HG03139 (cell line): ENCODE measurements around the gene MED28.
A peak's percentile ranks its signal among the peaks of the same experiment; 100 is the strongest.

ENCODE experiments used
- ATAC-seq: cut with Tn5 transposase; IDR thresholded peaks from one replicate; pipeline ENCODE4 v1.9.1; 2021; ENCODE audit not compliant: unreplicated experiment

Gene MED28

DNA sequence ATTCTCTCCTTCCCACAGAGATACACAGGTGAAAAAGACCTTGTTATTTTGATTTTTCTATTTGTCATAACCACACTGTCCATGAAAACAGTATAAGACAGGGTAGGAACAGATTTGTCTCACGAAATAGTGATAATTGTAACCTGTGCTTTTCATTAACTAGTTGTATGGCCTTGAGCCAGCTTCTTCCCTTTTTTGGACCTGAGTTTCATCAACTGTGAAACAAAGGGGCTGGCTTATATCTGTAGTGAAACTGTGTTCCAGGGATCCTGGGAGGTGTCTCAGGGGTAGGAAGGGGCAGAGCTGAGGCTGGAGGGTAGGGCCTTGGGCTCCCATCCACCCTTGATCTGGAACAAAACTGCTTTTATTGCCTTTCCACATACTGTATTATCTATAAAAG, 50.9 kb downstream of the MED28 start:
- peak; percentile 30 for ATAC-seq

DNA sequence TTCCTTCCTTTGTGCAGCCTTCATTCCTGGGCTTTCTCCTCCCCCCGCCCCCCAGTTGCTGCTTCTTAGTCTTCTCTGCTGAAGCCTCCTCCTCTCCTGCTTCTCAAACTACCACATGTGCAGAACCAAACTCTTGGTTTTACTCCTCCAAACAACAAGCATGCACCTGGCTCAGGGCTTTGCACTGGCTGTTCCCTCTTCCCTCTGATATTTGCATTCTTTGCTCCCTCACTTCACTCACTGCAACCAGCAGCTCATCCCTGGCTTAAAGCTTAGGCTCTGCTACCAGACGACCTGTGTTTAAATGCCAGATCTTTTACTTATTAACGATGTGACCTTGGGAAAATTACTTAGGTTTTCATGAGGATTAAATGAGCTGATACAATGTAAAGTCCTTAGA, 51.4 kb downstream of the MED28 start:
- ATAC-seq, result no peak

DNA sequence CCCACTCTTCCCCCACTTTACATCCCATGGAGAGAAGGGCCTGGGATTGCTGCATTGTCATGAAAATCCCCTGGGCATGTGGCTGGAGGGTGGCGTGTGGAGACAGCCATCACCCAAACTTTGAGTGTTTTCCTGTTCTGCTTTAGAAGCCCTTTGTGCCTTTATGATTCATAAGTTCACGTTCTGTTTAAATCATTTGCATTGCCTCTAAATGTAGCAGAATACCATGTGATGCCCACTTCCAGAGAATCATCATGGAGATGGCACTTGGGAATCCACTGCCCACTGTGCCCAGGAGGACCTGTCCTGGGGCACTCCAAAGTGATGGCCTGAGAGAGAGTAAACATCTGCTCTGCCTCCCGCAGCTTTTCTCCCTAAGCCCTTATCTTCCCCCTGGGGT, 52.8 kb downstream of the MED28 start:
- ATAC-seq, result no peak

DNA sequence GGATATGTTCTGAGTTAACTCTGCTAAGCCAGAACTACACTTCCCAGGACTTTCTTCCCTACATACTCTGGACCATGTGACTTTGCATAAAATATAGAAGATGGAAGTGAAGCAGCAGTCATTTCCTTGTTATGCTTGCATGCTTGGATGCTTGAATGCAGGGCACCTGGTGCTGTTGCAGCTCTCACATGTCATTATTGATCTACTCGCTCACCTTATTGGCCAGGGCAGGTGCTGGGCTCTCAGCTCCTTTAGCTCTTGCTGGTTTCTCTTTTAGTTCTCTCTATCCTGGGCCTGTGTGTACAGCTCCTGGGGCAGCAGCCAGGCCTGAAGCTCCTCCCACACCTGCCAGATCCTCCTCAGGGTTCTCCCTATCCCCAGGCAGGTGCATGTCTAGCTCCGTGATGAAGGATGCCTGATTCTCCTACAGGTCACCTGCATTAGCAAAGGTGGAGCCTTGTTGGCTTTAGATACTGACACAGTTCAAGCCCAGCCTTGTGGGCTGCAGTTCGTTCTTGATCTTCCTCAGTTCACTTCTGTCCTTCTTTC, 53.3 kb downstream of the MED28 start:
- ATAC-seq, result no peak

DNA sequence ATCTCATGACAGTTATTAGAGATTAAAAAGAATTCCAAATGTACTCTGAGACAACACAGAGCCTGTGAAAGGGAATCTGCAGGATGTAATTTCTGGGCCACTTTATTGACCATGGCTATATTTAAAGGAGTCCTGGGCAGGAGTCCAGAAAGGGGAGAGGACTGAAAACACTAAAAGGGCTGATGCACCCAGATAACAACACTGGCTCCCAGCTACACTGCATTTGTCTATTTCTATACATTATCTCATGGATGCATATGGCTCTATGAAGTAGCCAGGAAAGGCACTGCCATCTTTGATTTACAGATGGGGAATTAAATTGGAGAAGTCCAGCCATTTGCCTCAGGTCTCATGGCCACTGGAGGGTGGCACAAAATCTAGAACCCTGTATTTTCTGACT, 56.0 kb downstream of the MED28 start:
- no peak for ATAC-seq

DNA sequence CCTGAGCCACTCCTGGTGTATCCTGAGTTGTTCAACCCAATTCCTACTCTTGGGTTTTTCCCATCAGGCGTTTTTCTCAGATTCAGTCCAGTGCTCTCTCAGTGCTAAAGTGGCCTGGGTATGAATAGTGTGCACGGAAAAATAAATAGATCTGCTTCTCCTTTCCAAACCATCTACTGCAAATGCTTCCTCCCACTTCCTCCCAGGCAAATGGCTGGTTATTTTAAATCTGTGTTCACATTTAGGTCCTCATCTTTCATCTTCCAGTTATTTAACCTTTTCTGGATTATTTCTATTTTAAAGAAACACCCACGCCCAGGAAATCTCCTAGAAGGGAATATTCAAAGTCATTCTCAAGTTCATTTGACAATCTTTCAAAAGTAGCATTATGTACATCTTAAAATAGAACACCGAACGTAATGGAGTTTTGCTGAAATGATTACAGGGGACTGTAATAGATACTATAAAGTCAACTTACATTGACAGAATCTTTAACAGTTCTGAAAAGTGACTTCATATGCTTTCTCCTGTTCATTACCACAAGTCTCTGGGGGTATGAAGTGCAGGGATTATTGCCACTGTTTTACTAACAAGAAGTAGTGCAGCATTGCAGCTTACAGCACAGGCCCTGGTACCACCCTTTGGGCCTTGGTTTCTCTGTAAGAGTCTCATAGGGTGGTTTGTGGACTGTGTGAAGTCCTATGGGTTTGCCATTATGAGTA, 66.3 kb downstream of the MED28 start:
- ATAC-seq, result no peak

DNA sequence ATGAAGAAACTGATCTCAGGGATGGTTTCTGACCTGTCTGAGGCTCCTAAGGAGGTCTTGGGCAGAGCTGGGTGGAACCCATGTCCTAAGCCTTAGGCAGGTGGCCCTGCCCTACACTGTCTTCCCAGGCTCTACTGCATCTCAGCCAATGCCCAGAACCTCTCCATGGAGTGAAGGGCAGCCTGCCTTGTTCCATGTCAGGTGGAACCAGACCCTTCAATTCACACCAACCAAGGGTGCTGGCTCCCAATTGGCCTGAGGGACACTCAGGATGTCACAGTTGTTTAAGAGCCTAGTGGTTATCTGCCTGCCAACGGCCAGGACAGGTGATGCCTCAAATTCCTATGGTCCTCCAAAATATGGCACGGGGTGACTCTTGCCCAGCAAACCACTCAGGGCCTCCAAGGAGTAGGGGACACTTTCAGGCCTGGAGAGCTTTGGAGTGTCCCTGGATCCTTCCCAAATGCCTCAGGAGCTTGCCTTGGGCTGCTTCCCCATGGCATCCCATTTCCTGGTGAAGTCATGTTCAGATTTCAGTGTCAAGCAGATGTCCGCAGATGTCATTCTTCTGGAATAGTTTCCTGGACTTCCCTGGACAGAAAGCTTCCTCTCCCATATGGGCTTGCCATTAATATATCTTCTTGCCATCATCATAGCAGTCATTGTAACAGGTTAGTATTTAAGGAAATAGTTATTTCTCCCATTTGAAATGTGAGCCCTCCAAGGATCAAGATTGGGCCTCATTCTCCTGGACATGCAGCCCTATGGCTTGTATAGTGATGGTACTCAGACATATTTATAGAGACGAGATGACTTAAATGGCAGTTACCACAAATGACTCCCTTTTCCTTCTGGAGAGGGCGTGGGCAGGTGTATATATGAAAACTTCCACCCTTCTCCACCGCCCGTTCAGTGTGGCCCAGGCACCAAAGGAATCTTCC, 67.1 kb downstream of the MED28 start:
- no peak for ATAC-seq

DNA sequence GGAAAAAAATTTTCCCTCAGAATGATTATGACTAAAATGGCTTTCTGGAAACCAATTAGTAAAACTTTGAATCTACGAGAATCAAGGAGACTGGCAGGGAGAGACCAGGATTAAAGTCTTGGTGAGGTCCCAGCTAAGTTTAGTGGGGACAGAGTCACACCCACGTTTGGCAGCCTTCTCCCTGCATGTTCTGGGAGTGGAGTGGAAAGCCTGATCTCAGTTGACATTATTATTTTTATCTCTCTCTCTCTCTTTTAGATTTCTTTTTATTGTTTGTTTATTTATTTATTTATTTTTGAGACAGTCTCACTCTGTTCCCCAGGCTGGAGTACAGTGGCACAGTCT, 67.8 kb downstream of the MED28 start:
- ATAC-seq, result no peak
